Gastroesophageal sphincter (tissue), 4 donors: ENCODE data around the gene PRDM16. TPM values are rescaled to one million over a fixed set of nuclear protein-coding genes. Genes with fewer than 3 reads are reported as not detected.

Experiments
- ATAC-seq: fragments of 150-250 bp; one replicate; pipeline ENCODE4 v1.9.1; 2016; ENCODE audit warnings: mild to moderate bottlenecking, moderate library complexity
- H3K27ac ChIP-seq, 4 donors: fragments of 200-600 bp; sonication (generic) in 3 of 4; 1 replicate in 3 of 4; 2 replicates in 1 of 4; pipeline ENCODE4 v1.5.1; 2016 to 2019
- H3K27me3 ChIP-seq: fragments of 200-600 bp; sonication (generic); one replicate; pipeline ENCODE4 v1.5.1; 2019
- H3K36me3 ChIP-seq, 2 donors: fragments of 200-600 bp; sonication (generic); one replicate each; pipeline ENCODE4 v1.5.1; 2019; ENCODE audit warnings: control low read depth in 1 of 2
- H3K4me1 ChIP-seq, 3 donors: fragments of 200-600 bp; sonication (generic); 1 replicate in 2 of 3; 2 replicates in 1 of 3; pipeline ENCODE4 v1.5.1; 2016 to 2019; ENCODE audit warnings: control low read depth in 2 of 3
- H3K4me3 ChIP-seq, 2 donors: fragments of 200-600 bp; sonication (generic); one replicate each; pipeline ENCODE4 v1.5.1; 2019; ENCODE audit warnings: mild to moderate bottlenecking in 1 of 2, moderate library complexity in 1 of 2
- H3K9me3 ChIP-seq, 3 donors: fragments of 200-600 bp; sonication (generic); one replicate each; pipeline ENCODE4 v1.5.1; 2017 to 2019; ENCODE audit warnings: control low read depth in 2 of 3
- CTCF ChIP-seq, 4 experiments: fragments of 200-600 bp in 2 of 4; fragments of 450-650 bp in 2 of 4; sonication (generic) in 1 of 4; IDR thresholded peaks; one replicate each; pipeline ENCODE4 v1.5.1; 2017 to 2019; ENCODE audit warnings: antibody characterized with exemption in 4 of 4, mild to moderate bottlenecking in 2 of 4, moderate library complexity in 2 of 4
- EP300 ChIP-seq: sonication (generic); formaldehyde crosslinking; IDR thresholded peaks from one replicate; pipeline ENCODE4 v1.6.1; 2017; ENCODE audit warnings: antibody characterized with exemption, mild to moderate bottlenecking
- POLR2A ChIP-seq, 2 donors: fragments of 450-650 bp; IDR thresholded peaks; one replicate each; pipeline ENCODE4 v1.6.1; 2017; ENCODE audit warnings: antibody characterized with exemption in 2 of 2, mild to moderate bottlenecking in 2 of 2, moderate library complexity in 1 of 2
- POLR2AphosphoS5 ChIP-seq: sonication (generic); formaldehyde crosslinking; IDR thresholded peaks from one replicate; pipeline ENCODE4 v1.6.1; 2017; ENCODE audit warnings: antibody characterized with exemption
- WGBS, 2 donors: methylation state at CpG; one replicate each; pipeline ENCODE4 v1.1.5; 2018; ENCODE audit warnings: low coverage in 1 of 2; 5-methylcytosine and 5-hydroxymethylcytosine counted together
- total RNA-seq, 4 donors: library from RNA; depleted of rRNA; stranded (reverse); fragments of >200 nt; gene quantifications; one replicate each; pipeline ENCODE4 v1.1.0, GENCODE V29; 2016

PRDM16 gene
- total RNA-seq, 4 donors from 2014 or later, result 1.1 to 3.4 (median 1.6) TPM

DNA sequence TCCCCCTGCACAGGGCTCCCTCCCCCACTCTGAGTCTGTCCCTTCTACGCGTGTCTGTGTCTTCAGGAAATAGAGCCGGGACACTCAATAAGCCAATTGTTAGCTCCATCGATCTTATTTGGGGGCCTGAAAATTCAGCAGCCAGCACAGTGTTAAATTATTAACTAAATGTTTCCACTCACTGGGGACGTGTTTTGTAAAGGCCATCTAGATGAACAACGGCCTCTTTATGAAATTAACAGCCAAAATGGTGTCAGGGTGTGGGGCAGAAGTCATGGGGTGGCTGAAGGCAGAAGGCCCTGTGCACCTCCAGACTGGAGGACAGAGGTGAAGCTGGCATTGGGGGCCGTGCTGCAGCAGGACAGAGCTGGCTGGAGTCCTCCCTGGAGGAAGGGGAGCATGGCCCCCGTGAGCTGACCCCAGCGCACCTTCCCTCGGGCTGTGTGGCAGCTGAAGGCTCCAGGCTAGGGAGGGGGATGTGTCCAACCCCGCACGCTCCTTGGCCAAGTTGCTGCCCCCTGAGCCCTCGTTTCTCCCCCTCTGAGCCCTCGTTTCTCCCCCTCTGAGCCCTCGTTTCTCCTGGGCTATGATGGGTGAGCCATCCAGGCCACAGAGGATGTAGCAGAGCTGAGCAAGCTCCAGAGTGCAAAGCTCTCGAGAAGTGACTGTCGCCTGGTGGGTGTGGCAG lies 271.7 kb downstream of the PRDM16 start:
- H3K9me3 ChIP-seq, result peaks cover 0 to 33% (median 0%) of the 10 kb centered on the region in 3 donors
- H3K27me3 ChIP-seq, result peaks cover 33% of the 10 kb centered on the region
- H3K4me3 ChIP-seq, result no peak overlapping the region
- 60 to 77% methylated on average over 8 to 13 of the region's 17 CpGs for WGBS, 2 donors
- H3K4me1 ChIP-seq, result peaks cover 0 to 7% (median 0%) of the 10 kb centered on the region in 3 donors
- TF ChIP-seq EP300, result no peak
- TF ChIP-seq CTCF (IDR thresholded peaks at IDR 0.05), result no peak
- TF ChIP-seq POLR2A (IDR thresholded peaks at IDR 0.05), result no peak
- no peak for TF ChIP-seq POLR2AphosphoS5
- ATAC-seq, result no peak
- H3K36me3 ChIP-seq, result no peaks in the 10 kb centered on the region
- no peak overlapping the region for H3K27ac ChIP-seq

DNA sequence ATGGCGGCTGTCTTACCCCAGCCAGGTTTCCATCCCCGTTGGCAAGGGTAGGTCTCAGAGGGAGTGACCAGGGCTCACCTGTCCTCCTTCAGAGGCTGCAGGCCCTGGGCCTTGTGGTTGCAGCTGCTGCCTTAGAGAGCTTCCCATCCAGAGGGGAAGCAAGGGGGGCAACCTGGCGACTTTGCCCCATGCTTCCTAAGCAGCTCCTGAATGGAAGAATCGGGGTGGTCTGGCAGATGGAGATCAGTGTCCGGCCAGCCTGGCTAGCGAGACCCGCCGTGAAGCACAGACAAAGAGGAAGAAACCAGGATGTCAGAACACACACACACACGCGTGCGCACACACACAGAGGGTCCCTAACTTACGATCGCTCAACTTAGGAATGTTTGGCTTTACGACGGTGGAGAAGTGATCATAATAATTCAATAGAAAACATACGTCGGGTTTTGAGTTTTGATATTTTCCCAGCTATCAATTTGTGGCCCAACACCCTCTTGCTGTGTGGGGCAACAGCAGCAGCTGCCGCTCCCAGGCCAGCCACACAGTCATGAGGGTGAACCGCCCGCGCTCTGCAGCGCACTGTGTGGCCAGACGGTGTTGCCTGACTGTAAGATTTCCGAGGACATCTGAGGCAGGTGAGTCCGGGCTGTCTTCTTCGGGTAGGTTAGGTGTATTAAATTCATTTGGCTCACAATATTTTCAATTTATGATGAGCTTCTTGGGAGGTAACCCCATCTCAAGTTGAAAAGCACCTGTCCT lies 272.4 kb downstream of the PRDM16 start:
- Histone ChIP-seq H3K27ac (no peak overlapping the region), H3K9me3 (peaks cover 0 to 33% (median 0%) of the 10 kb centered on the region in 3 donors), H3K27me3 (peaks cover 36% of the 10 kb centered on the region), H3K36me3 (no peaks in the 10 kb centered on the region), H3K4me3 (no peak overlapping the region), H3K4me1 (peaks cover 0 to 14% (median 0%) of the 10 kb centered on the region in 3 donors)
- TF ChIP-seq CTCF (IDR thresholded peaks at IDR 0.05) (no peak), POLR2AphosphoS5 (no peak)
- no peak for ATAC-seq
- WGBS, 2 donors, result 87 to 100% methylated on average over 1 to 6 of the region's 26 CpGs

DNA sequence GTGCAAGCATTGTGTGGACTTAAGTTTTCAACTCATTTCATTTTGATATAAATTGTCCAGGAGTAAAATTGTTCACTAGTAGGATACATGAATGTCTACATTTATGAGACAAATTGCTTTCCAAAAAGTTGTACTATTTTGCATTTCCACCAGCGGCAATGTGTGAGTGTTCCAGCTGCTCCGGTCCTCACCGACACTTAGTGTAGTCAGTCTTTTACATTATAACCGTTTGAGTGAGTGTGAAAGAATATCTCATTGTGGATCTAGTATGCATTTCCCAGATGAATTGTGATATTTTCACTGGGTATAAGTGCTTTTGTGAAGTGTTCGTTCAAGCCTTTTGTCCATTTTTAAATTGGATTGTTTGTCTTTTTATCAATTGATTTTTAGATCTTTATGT lies 274.0 kb downstream of the PRDM16 start:
- ATAC-seq, result no peak
- TF ChIP-seq POLR2AphosphoS5, result no peak
- no peak for TF ChIP-seq EP300
- TF ChIP-seq CTCF (IDR thresholded peaks at IDR 0.05), result no peak
- no peak for TF ChIP-seq POLR2A (IDR thresholded peaks at IDR 0.05)
- Histone ChIP-seq H3K27ac (no peak overlapping the region), H3K27me3 (peaks cover 36% of the 10 kb centered on the region), H3K9me3 (peaks cover 0 to 33% (median 0%) of the 10 kb centered on the region in 3 donors), H3K4me1 (peaks cover 0 to 29% (median 0%) of the 10 kb centered on the region in 3 donors), H3K4me3 (no peak overlapping the region), H3K36me3 (no peaks in the 10 kb centered on the region)
- 79% methylated on average over 5 of the region's 5 CpGs for WGBS, 2 donors

GRCh38 chr1:3344395-3344794 lies 275.4 kb downstream of the PRDM16 start:
- TF ChIP-seq POLR2A (IDR thresholded peaks at IDR 0.05) (no peak), POLR2AphosphoS5 (no peak), CTCF (IDR thresholded peaks at IDR 0.05) (no peak), EP300 (no peak)
- H3K4me3 ChIP-seq, result no peak overlapping the region
- H3K4me1 ChIP-seq, result peaks cover 0 to 44% (median 0%) of the 10 kb centered on the region in 3 donors
- H3K27ac ChIP-seq, result no peak overlapping the region
- no peaks in the 10 kb centered on the region for H3K36me3 ChIP-seq
- peaks cover 0 to 33% (median 0%) of the 10 kb centered on the region in 3 donors for H3K9me3 ChIP-seq
- ATAC-seq, result no peak
- peaks cover 32% of the 10 kb centered on the region for H3K27me3 ChIP-seq
